Esophagus squamous epithelium (tissue), 4 donors: ENCODE measurements around the gene SLC6A1.

Experiments
- CTCF ChIP-seq, 6 experiments: fragments of 450-650 bp in 4 of 6; fragments of 200-600 bp in 2 of 6; sonication (generic) in 2 of 6; IDR thresholded peaks; one replicate each; pipeline ENCODE4 v1.5.1; 2016 to 2019; ENCODE audit warnings: antibody characterized with exemption in 6 of 6, mild to moderate bottlenecking in 4 of 6, moderate library complexity in 4 of 6
- POLR2A ChIP-seq, 4 donors: fragments of 450-650 bp; IDR thresholded peaks; one replicate each; pipeline ENCODE4 v1.6.1; 2017; ENCODE audit warnings: antibody characterized with exemption in 4 of 4, mild to moderate bottlenecking in 4 of 4, moderate library complexity in 3 of 4

GRCh38 chr3:10992943-10993728 is 588 bp downstream of the SLC6A1 start:
- TF ChIP-seq CTCF (IDR thresholded peaks at IDR 0.05) (no peak), POLR2A (IDR thresholded peaks at IDR 0.05) (no peak)
